ENCODE measurements around the gene GABRB2.

DNA sequence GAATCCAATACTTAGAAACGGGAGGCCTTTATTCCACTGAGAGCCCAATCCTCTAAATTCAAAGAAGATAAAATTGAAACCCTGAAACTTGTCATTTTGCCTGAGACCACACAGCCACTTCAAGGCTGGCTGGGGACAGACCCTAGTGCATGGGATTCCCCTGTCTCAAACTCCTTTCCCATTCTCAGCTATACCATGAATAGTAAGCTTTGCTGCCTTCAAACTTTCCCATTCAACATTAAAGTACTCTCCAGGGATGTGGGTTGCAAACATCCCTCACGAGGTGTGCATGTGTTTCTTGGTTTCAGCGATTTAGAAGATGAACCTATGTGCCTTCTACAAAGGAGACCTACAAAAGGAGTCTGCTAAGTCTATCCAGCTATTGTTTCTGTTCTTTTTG lies 64.6 kb downstream of the GABRB2 start:
- TF ChIP-seq CTCF (IDR thresholded peaks at IDR 0.05; ENCODE audit: borderline replicate concordance, extremely low read depth, low read length, poor library complexity, severe bottlenecking) (no peak), EZH2 (IDR thresholded peaks at IDR 0.05; ENCODE audit: borderline replicate concordance, low read depth, low read length, severe bottlenecking) (no peak)
